HG03097 (cell line): ENCODE measurements around the gene PEX11A.

Source experiments
- ATAC-seq: cut with Tn5 transposase; IDR thresholded peaks from one replicate; pipeline ENCODE4 v1.9.1; 2021; ENCODE audit not compliant: unreplicated experiment, low FRiP score

Gene PEX11A

GRCh38 chr15:89657686-89658200 lies 32.8 kb downstream of the PEX11A start:
- no peak for ATAC-seq

GRCh38 chr15:89656116-89656815 lies 34.3 kb downstream of the PEX11A start:
- ATAC-seq = no peak

- ATAC-seq = no peak
Observed at GRCh38 chr15:89654847-89655805, 35.4 kb downstream of the PEX11A start, which contains the start of gene KIF7. TSS of gene KIF7 (minus strand) at chr15:89655467. CDS start at chr15:89652930, 2,537 bp downstream.

GRCh38 chr15:89654301-89654761 lies 36.2 kb downstream of the PEX11A start:
- no peak for ATAC-seq

GRCh38 chr15:89653578-89653977 lies 37.0 kb downstream of the PEX11A start:
- ATAC-seq = no peak

- no peak for ATAC-seq
Observed at GRCh38 chr15:89652666-89653065, 37.9 kb downstream of the PEX11A start.

GRCh38 chr15:89652131-89652530 lies 38.4 kb downstream of the PEX11A start:
- no peak for ATAC-seq

- no peak for ATAC-seq
Observed at GRCh38 chr15:89649716-89650115, 40.8 kb downstream of the PEX11A start.

GRCh38 chr15:89649013-89649625 lies 41.4 kb downstream of the PEX11A start:
- ATAC-seq = no peak

- no peak for ATAC-seq
Observed at GRCh38 chr15:89648106-89649012, 42.2 kb downstream of the PEX11A start.

GRCh38 chr15:89647191-89647851 lies 43.2 kb downstream of the PEX11A start:
- no peak for ATAC-seq

- ATAC-seq = no peak
Observed at GRCh38 chr15:89646416-89647141, 44.0 kb downstream of the PEX11A start.

GRCh38 chr15:89645680-89646079 lies 44.9 kb downstream of the PEX11A start:
- no peak for ATAC-seq

- ATAC-seq = no peak
Observed at GRCh38 chr15:89642106-89642505, 48.4 kb downstream of the PEX11A start.

- no peak for ATAC-seq
Observed at GRCh38 chr15:89641053-89641452, 49.5 kb downstream of the PEX11A start.

- ATAC-seq = no peak
Observed at GRCh38 chr15:89640245-89640644, 50.3 kb downstream of the PEX11A start.

GRCh38 chr15:89633585-89633984 lies 57.0 kb downstream of the PEX11A start:
- ATAC-seq = no peak

- no peak for ATAC-seq
Observed at GRCh38 chr15:89632563-89633430, 57.8 kb downstream of the PEX11A start.
